ENCODE data around the gene CYP39A1.

CYP39A1 gene

DNA sequence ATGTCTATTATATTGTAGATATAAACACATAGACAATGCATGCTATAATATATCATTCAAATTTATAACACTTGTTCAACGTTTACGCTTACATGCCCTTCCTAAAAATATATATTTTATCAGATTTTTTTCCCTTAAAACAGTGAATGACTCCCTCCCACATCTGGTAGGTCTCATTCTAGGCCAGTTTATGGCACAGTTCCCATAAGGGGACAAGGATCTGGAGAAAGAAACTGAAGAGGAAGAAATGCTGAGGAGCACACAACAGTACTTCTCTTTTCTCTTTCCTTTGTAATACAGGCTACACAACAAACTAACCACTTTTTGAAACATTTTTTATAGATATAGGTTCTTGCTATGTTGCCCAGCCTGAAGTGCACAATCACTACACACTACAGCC lies 112.8 kb downstream of the CYP39A1 start:
- no peak overlapping the region for H3K18ac ChIP-seq (ENCODE audit: low read length)
- WGBS (ENCODE audit: extremely low coverage, insufficient coverage, low lambda C conversion rate), result no CpG with 5 or more reads among the region's 2 CpGs
- no peak overlapping the region for H2BK120ac ChIP-seq (ENCODE audit: low read depth, low read length)
- H2AK5ac ChIP-seq (ENCODE audit: low read length), result no peak overlapping the region
- H3K4me2 ChIP-seq (ENCODE audit: low read length), result no peak overlapping the region
- no peaks in the 10 kb centered on the region for H3K27me3 ChIP-seq (ENCODE audit: insufficient read depth, low read length, poor library complexity)
- no peaks in the 10 kb centered on the region for H3K36me3 ChIP-seq (ENCODE audit: control insufficient read depth, insufficient read depth, low read length)
- no peaks in the 10 kb centered on the region for H3K4me1 ChIP-seq (ENCODE audit: control insufficient read depth, low read depth, low read length)
- no peak overlapping the region for H3K23ac ChIP-seq (ENCODE audit: low read length)
- H3K79me2 ChIP-seq (ENCODE audit: control insufficient read depth, insufficient read depth, low read length), result no peaks in the 10 kb centered on the region
- H3K79me1 ChIP-seq (ENCODE audit: low read length), result no peaks in the 10 kb centered on the region
- no peak overlapping the region for H3K4ac ChIP-seq (ENCODE audit: low read depth, low read length)
- H4K5ac ChIP-seq (ENCODE audit: low read length), result no peak overlapping the region
- DNase-seq, result no peak
- no peak overlapping the region for H2BK5ac ChIP-seq (ENCODE audit: low read length)
- H3K56ac ChIP-seq (ENCODE audit: low read length), result no peak overlapping the region
- H3K27ac ChIP-seq (ENCODE audit: low read depth, low read length), result no peak overlapping the region
- no peak overlapping the region for H3K4me3 ChIP-seq (ENCODE audit: low read length)
- no peak overlapping the region for H3K9ac ChIP-seq (ENCODE audit: low read length)
- H2BK15ac ChIP-seq (replicated peaks; ENCODE audit: low read depth), result no peak overlapping the region
- no peak overlapping the region for H4K8ac ChIP-seq (ENCODE audit: low read depth, low read length)

DNA sequence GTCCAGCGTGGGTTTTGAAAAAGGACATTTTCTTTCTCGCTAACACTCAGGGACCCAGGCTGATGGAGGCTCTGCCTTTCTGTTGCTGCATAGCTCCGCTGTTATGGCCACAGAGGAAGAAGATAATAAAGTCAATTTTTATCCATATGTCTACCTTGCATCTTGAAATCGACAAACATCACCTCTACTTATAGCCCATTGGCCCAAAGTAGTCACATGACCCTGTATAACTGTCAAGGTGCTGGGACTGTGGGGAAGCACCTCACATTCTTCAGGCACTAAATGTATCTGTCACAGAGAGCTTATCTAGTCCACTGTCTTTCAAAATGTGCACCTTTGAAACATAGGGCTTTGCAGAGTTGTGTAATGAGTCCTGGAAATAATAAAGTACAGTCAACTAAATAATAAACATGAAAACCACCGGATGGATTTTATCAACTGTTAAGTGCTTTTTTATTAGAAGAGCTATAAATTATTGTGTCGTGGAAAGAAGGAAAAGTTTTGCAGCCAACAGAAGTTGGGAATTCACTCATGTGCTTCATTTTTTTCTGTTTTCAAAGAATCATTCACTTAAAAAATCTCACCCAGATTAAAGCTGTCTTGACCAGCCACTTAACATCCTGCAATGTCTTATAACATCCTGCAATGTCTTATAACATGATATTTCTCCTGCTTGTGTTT lies 113.7 kb downstream of the CYP39A1 start:
- H3K23ac ChIP-seq (ENCODE audit: low read length), result no peak overlapping the region
- no peak overlapping the region for H3K4me2 ChIP-seq (ENCODE audit: low read length)
- no peaks in the 10 kb centered on the region for H3K27me3 ChIP-seq (ENCODE audit: insufficient read depth, low read length, poor library complexity)
- no peaks in the 10 kb centered on the region for H3K36me3 ChIP-seq (ENCODE audit: control insufficient read depth, insufficient read depth, low read length)
- no peak overlapping the region for H3K27ac ChIP-seq (ENCODE audit: low read depth, low read length)
- no peak overlapping the region for H2BK5ac ChIP-seq (ENCODE audit: low read length)
- no peak overlapping the region for H3K18ac ChIP-seq (ENCODE audit: low read length)
- no peak overlapping the region for H2AK5ac ChIP-seq (ENCODE audit: low read length)
- DNase-seq, result no peak
- no peak overlapping the region for H3K4ac ChIP-seq (ENCODE audit: low read depth, low read length)
- no peak overlapping the region for H3K4me3 ChIP-seq (ENCODE audit: low read length)
- no peak overlapping the region for H2BK120ac ChIP-seq (ENCODE audit: low read depth, low read length)
- no peaks in the 10 kb centered on the region for H3K4me1 ChIP-seq (ENCODE audit: control insufficient read depth, low read depth, low read length)
- H3K79me2 ChIP-seq (ENCODE audit: control insufficient read depth, insufficient read depth, low read length), result no peaks in the 10 kb centered on the region
- no peak overlapping the region for H3K56ac ChIP-seq (ENCODE audit: low read length)
- no peak overlapping the region for H4K5ac ChIP-seq (ENCODE audit: low read length)
- no peak overlapping the region for H3K9ac ChIP-seq (ENCODE audit: low read length)
- no peak overlapping the region for H2BK15ac ChIP-seq (replicated peaks; ENCODE audit: low read depth)
- no peak overlapping the region for H4K8ac ChIP-seq (ENCODE audit: low read depth, low read length)
- 100% methylated on average over 1 of the region's 6 CpGs for WGBS (ENCODE audit: extremely low coverage, insufficient coverage, low lambda C conversion rate)
- H3K79me1 ChIP-seq (ENCODE audit: low read length), result no peaks in the 10 kb centered on the region

DNA sequence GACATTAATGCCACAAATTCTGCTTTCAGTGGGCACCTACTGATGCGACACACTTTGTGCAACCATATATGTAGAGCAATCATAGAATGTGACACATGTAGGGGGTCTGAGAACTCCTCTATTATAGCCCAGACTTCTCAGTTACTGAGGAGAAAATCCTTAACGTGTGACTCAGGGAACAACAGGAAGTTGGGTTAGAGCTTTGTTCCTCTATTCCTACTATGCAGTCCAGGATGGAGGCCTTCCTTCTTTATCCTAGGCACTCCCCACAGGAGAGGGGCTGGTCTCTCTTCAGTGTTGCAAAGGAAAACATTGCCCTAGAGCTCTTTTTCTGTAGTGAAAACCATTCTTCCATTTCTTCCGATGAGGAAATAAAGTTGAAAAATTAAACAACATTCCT lies 121.7 kb downstream of the CYP39A1 start:
- H3K36me3 ChIP-seq (ENCODE audit: control insufficient read depth, insufficient read depth, low read length), result no peaks in the 10 kb centered on the region

DNA sequence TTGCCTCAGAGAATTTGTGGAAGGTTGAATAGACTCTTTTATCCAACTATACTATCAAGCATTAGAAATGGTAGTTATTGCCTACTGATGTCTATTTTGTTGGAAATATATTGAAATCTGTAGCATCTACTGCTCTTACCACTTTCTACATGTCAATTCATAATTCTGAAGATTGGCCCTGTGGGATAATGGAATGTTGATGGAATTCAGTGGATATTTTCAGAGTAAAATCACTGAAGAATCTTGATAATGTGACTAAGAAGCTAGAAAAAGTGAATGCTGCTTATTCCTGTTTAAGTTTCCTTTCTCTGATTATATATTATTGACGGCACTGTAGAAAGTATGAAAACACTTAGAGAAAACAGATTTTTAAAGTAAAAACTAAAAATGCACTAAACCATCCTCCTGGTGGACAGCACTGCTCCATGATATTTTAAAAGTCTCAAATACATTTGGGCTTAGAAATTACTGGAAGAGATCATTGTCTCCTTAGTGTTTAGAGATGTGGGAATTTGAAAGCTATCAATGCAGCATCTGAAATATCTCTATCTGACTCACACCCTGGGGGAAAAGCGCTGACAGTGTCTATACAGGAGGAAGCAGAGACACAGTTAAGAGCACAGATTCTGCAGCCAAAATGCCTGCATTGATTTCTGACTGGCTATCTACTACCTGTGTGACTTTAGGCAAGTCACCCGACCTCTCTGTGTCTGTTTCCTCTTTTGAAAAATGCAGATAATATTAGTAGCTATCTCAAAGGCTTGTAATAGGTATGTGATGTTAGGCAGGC lies 123.5 kb downstream of the CYP39A1 start:
- Histone ChIP-seq H2AK5ac (ENCODE audit: low read length) (no peak overlapping the region), H4K5ac (ENCODE audit: low read length) (no peak overlapping the region), H3K27ac (ENCODE audit: low read depth, low read length) (no peak overlapping the region), H2BK5ac (ENCODE audit: low read length) (no peak overlapping the region), H3K4me3 (ENCODE audit: low read length) (no peak overlapping the region), H3K79me2 (ENCODE audit: control insufficient read depth, insufficient read depth, low read length) (no peaks in the 10 kb centered on the region), H3K9ac (ENCODE audit: low read length) (no peak overlapping the region), H3K79me1 (ENCODE audit: low read length) (no peaks in the 10 kb centered on the region), H3K36me3 (ENCODE audit: control insufficient read depth, insufficient read depth, low read length) (no peaks in the 10 kb centered on the region), H3K4me2 (ENCODE audit: low read length) (no peak overlapping the region), H3K18ac (ENCODE audit: low read length) (no peak overlapping the region), H3K4me1 (ENCODE audit: control insufficient read depth, low read depth, low read length) (peaks cover 2% of the 10 kb centered on the region), H3K23ac (ENCODE audit: low read length) (no peak overlapping the region), H3K56ac (ENCODE audit: low read length) (no peak overlapping the region), H2BK15ac (replicated peaks; ENCODE audit: low read depth) (no peak overlapping the region), H2BK120ac (ENCODE audit: low read depth, low read length) (no peak overlapping the region), H4K8ac (ENCODE audit: low read depth, low read length) (no peak overlapping the region), H3K27me3 (ENCODE audit: insufficient read depth, low read length, poor library complexity) (no peaks in the 10 kb centered on the region), H3K4ac (ENCODE audit: low read depth, low read length) (no peak overlapping the region)
- no peak for DNase-seq
- no CpG with 5 or more reads among the region's 3 CpGs for WGBS (ENCODE audit: extremely low coverage, insufficient coverage, low lambda C conversion rate)

More for the DNA sequence above, 121.7 kb downstream of the CYP39A1 start:
- H4K8ac ChIP-seq (ENCODE audit: low read depth, low read length), result no peak overlapping the region
- H3K4me3 ChIP-seq (ENCODE audit: low read length), result no peak overlapping the region
- H3K56ac ChIP-seq (ENCODE audit: low read length), result no peak overlapping the region
- DNase-seq, result peak; percentile 7
- no peaks in the 10 kb centered on the region for H3K79me2 ChIP-seq (ENCODE audit: control insufficient read depth, insufficient read depth, low read length)
- no peak overlapping the region for H2AK5ac ChIP-seq (ENCODE audit: low read length)
- no peaks in the 10 kb centered on the region for H3K79me1 ChIP-seq (ENCODE audit: low read length)
- no peak overlapping the region for H3K4me2 ChIP-seq (ENCODE audit: low read length)
- no CpG with 5 or more reads among the region's 3 CpGs for WGBS (ENCODE audit: extremely low coverage, insufficient coverage, low lambda C conversion rate)
- H4K5ac ChIP-seq (ENCODE audit: low read length), result no peak overlapping the region
- peaks cover 2% of the 10 kb centered on the region for H3K4me1 ChIP-seq (ENCODE audit: control insufficient read depth, low read depth, low read length)
- H2BK15ac ChIP-seq (replicated peaks; ENCODE audit: low read depth), result no peak overlapping the region
- H3K4ac ChIP-seq (ENCODE audit: low read depth, low read length), result no peak overlapping the region
- no peak overlapping the region for H3K23ac ChIP-seq (ENCODE audit: low read length)
- no peak overlapping the region for H2BK120ac ChIP-seq (ENCODE audit: low read depth, low read length)
- H2BK5ac ChIP-seq (ENCODE audit: low read length), result no peak overlapping the region
- no peaks in the 10 kb centered on the region for H3K27me3 ChIP-seq (ENCODE audit: insufficient read depth, low read length, poor library complexity)
- H3K27ac ChIP-seq (ENCODE audit: low read depth, low read length), result no peak overlapping the region
- H3K18ac ChIP-seq (ENCODE audit: low read length), result no peak overlapping the region
- H3K9ac ChIP-seq (ENCODE audit: low read length), result no peak overlapping the region

- no peak overlapping the region for H4K8ac ChIP-seq (ENCODE audit: low read depth, low read length)
- peak; percentile 87 for DNase-seq
- peaks cover 2% of the 10 kb centered on the region for H3K4me1 ChIP-seq (ENCODE audit: control insufficient read depth, low read depth, low read length)
- no peak overlapping the region for H3K9ac ChIP-seq (ENCODE audit: low read length)
- no peak overlapping the region for H3K4me2 ChIP-seq (ENCODE audit: low read length)
- no peak overlapping the region for H2BK120ac ChIP-seq (ENCODE audit: low read depth, low read length)
- no CpG with 5 or more reads among the region's 2 CpGs for WGBS (ENCODE audit: extremely low coverage, insufficient coverage, low lambda C conversion rate)
- H3K79me1 ChIP-seq (ENCODE audit: low read length), result no peaks in the 10 kb centered on the region
- H4K5ac ChIP-seq (ENCODE audit: low read length), result no peak overlapping the region
- H3K4ac ChIP-seq (ENCODE audit: low read depth, low read length), result no peak overlapping the region
- H3K27ac ChIP-seq (ENCODE audit: low read depth, low read length), result no peak overlapping the region
- no peak overlapping the region for H3K23ac ChIP-seq (ENCODE audit: low read length)
- no peaks in the 10 kb centered on the region for H3K27me3 ChIP-seq (ENCODE audit: insufficient read depth, low read length, poor library complexity)
- H3K36me3 ChIP-seq (ENCODE audit: control insufficient read depth, insufficient read depth, low read length), result no peaks in the 10 kb centered on the region
- H3K56ac ChIP-seq (ENCODE audit: low read length), result no peak overlapping the region
- no peak overlapping the region for H2BK5ac ChIP-seq (ENCODE audit: low read length)
- H3K18ac ChIP-seq (ENCODE audit: low read length), result no peak overlapping the region
- no peak overlapping the region for H2AK5ac ChIP-seq (ENCODE audit: low read length)
- H3K4me3 ChIP-seq (ENCODE audit: low read length), result no peak overlapping the region
- no peak overlapping the region for H2BK15ac ChIP-seq (replicated peaks; ENCODE audit: low read depth)
- H3K79me2 ChIP-seq (ENCODE audit: control insufficient read depth, insufficient read depth, low read length), result no peaks in the 10 kb centered on the region
Measured at GRCh38 chr6:46526607-46527006, 126.0 kb downstream of the CYP39A1 start.
